GM21526 (cell line): Measurements from ENCODE around the gene CKB.

Source experiments
- ATAC-seq: cut with Tn5 transposase; IDR thresholded peaks from one replicate; pipeline ENCODE4 v1.9.1; 2021; ENCODE audit warnings: moderate library complexity; ENCODE audit not compliant: unreplicated experiment, low FRiP score

CKB gene

DNA sequence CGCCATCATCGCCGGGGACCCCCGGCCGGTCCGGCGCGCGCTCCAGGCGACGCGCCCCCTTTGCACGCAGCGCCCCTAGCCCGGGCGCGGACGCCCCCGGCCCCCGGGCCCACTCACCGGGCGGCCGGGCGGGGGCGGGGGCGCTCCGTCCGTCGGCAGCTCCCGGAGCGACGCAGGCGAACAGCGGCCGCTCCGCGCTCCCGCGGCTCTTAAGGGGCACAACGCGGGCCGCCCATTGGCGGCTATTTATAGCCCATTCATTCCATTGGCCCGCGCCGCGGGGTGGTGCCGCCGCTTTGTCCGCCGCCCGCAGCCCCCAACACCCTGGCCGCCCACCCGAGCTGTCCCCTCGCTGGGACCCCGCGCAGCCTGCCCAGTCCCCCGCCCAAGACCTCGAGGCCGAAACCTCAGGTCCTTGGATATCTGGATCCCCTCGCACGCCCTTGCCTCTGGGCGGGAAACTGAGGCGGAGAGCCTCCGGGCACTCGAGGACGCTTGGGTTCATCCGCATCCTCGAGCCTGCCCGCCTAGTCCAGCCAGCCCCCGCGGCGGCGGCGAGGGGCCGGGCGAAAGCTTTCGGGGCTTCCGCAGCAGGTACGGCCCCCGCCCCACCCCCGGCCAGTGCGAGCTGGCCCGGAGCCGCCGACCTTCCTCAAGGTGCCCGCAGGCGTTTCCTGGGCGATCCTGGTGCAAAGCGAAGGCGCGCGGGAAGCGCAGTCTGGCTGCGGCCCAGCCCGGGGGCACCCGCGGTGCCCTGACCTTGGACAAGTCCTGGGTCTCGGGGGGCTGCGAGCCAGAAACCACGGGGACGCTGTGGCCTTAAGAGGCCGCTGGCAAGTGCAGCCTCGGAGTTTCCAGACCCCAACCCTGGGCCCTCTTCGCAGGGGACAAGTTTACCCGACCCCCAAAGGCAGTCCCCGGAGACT is at the start of gene CKB:
Gene CKB, minus strand, starts transcription at position 182 of the 926 bp plus-strand sequence. CDS start 337 bp downstream, outside the sequence.
- no peak for ATAC-seq

DNA sequence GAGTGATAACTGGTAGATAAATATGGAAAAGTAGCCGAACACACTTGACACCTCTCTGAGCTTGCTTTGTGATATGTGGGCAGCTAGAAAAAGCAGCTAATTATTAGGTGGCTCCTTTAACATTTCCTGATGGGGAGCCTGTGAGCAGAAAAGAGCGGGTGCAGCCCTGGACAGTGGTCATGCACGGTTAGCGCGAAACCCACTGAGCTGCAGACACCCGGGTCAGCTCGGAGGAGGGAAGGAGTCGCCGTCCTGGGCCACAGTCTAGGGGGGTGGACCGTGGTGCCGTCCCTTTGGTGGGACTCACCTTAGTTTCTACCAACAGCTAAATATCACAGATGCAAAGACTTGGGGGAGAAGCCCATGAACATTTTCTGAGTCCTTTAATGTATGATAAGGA is 46.8 kb upstream of the CKB start:
- ATAC-seq, result no peak

DNA sequence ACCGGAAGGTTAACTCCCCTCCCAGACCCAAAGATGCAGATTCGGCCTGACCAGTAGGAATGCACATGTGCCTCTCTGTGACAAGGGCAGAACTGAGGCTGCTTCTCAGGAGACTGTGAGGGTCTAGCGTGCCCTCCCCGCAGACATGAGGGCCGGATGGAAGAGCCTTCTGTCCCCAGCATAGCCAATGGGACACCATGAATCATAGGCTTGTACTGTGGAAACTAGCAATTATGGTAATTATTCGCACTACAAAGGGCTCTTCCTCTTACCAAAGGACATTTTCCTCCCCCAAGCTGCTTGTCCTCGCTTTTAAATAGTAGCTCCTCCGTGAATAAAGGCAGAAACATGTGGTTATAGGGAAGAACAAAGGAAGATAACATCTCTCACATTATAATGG is 46.3 kb upstream of the CKB start:
- ATAC-seq, result no peak

DNA sequence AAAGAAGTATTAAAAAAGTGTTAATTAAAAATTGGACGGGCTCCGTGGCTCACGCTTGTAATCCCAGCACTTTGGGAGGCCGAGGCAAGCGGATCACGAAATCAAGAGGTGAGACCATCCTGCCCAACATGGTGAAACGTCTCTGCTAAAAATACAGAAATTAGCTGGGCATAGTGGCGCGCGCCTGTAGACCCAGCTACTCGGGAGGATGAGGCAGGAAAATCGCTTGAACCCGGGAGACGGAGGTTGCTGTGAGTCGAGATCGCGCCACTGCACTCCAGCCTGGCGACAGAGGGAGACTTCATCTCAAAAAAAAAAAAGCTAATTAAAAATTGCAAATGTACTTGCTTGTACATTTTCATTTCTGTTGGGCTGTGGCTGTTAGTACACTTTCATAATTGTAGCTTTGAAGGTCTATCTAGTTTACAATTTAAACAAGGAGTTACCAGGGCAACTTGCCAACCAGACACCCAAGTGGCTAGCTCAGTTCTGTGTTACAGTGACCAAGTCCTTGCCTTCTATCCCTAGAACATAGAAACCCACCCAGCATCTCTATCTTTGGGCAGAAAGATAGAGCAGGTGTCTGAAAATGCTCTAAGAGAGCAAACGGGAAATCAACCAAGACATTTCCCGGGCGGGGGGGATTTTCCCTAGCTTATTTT is 41.3 kb upstream of the CKB start:
- ATAC-seq, result no peak

DNA sequence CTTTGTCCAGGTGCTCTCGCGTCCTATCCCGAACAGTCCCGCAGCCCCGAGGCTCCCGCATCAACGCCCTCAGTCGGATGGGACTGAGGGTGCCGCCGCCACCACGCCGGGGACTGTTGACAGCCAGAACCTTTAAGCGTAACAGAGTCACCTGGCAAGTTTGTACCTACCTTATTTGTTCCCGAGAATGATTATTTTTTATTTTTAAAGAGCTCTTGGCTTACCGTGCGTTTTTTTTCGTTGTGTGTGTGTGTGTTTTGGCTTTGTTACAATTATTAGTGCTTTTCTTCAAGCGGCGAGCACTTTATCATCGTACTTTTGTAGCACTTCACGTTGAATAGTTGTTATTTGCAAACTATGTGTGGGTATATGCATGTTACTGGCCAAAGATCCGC is 40.6 kb upstream of the CKB start:
- no peak for ATAC-seq

DNA sequence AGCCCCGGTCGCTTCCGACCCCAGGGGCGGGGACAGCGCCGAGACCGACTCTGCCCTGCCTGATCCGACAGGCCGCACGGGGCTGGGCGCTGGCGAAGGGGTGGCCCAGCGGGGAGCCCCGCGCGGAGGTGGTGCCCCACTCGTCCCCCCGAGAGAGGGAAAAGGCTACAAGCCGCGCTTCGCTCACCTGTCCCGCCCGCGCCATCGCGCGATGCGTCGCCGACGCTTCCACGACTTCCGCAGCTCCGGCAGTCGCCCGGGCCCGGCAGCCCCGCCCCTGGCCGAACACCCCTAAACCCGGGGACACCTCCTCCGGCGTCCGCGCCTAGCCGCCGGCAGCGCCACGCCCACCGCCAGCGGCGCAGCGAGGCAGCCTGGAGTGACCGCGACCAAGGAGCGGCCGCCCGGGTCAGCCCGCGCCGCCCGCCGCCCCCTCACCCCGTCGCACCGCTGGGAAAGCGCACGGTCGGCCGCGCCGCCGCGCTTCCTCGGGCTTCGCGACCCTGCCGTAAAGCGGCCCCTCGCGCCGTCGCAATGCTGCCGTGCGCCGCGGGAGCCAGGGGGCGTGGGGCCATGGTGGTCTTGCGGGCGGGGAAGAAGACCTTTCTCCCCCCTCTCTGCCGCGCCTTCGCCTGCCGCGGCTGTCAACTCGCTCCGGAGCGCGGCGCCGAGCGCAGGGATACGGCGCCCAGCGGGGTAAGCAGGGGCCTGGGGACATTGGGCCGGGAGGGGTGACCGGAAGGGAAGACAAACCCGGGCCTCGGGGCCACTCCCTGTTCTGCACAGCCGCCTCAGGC is 40.0 kb upstream of the CKB start, which contains the start of the genes BAG5 and COA8:
Gene BAG5, minus strand, starts transcription at position 229 of the 797 bp plus-strand sequence. CDS start 1,493 bp downstream, outside the sequence.
Gene COA8, plus strand, starts transcription at position 532 of the 797 bp plus-strand sequence. Its CDS starts 42 bp downstream, at position 574.
- ATAC-seq, result peak; percentile 56

DNA sequence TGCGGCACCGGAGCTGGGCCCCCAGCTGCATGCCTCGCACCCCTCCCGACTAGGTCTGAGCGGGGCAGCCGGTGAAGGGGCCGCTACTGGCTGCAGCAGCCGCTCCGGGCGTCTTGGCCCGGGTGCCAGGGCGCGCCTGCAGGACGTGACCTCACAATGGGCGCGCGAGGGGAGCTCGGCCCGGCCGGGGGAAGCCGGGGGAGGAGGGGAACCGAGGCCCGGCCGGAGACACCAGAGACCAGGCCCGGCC is 39.5 kb upstream of the CKB start:
- peak; percentile 25 for ATAC-seq

DNA sequence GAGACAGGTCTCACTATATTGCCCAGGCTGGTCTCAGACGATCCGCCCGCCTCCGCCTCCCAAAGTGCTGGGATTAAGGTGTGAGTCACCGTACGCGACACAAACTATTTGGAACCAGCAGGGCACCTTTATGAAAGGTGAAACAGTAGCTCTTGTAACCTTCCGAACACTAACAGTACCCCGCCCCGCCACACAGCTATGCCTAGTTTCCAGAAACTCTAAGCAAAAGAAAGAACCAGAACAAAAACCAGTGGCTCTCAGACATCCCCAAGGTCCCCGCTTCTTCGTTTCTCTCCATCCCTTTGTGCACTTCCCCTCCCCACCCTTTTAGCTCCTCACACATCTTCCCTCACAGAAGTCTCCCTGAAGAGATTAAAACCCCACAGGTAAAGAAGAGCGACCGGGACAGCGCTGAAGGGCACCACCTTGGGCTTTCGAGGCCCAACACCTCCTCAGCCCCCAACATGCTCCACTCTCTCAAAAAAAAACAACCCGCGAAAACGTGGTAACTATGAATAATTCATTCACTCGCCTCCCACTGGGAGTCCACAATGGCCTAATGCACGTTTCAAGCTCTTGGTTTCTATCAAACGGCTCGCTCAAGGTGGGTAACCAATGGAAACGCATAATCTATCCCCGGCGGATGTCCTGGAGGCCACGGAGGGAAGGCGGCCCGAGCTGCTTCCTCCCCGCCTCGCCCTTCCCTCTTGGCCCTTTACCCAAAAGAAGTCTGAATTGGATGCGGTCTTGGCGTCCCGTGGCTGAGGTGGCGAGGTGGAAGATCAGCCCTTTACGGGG is 39.0 kb upstream of the CKB start:
- ATAC-seq, result peak; percentile 10

DNA sequence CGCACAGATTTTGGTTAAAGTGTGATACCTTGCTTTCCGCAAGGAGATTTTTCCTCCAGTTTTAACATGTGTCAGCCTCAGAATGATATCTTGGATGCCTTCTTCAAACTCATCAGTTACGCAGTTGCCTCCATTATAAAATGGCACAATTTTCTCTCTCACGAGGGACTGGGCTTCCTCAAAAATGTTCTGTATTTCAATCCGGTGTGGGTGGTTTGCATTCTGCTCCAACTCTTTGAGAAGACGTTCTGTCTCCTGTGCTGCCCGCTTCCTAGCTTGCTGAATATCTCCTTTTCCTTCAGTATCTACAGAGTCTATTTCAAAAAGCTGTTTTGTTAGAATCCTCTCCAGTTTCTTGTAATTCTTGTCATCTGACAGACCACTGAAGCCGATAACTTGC is 38.1 kb upstream of the CKB start:
- no peak for ATAC-seq

DNA sequence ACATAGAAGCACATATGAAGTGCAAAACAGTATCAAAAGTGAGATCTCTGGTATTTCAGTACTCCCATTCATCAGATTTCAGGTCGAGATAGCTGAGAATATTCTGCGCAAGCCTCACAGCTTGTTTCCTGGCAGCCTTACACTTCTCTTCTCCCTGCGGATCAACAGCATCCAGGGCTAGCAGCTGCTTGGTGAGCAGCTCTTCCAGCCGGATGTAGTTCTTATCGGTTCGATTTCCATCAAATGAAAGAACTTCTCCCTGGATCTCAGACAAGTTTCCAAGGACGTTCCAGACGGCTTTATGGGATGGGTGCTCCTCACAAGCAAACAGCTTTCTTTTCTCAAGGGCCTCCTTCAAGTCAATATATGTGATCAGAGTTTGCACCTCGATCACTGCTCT is 37.1 kb upstream of the CKB start:
- ATAC-seq, result no peak

DNA sequence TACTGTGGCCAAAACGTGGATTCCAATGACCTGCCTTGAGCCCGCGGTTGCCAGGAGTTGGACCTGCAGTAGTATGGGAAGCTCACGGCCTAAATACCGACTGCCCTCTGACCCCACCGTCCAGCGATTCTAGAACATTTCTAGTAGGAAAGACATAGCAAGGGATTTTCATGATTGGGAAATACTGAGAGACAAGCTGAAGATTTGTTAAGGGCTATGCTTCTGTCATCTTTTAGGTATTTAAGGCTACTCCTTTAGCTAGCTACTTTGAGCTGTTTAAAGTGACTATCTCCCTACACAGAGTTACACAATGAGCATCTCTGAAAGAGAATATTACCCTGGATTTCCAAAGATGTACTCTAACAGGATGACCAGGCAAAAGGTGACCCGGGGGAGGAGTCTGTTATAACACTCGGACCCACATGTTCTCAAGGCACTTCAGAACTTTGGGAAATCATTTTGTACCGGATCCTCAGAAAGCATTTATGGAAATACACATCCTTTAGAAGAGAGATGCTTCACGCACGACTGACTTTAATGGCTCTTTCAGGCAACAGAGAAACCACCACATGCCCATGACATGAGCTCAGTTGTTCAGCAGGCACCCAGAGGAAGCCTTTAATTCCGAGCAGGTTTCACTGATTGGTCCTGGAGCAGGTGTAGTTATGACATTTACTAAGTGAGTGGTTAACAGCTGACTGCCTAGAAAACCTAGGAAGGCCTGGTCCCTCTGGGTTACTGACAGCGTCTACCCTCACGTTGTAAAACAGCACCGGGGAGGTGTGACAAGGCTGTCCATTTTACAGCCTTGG is 35.6 kb upstream of the CKB start:
- no peak for ATAC-seq

DNA sequence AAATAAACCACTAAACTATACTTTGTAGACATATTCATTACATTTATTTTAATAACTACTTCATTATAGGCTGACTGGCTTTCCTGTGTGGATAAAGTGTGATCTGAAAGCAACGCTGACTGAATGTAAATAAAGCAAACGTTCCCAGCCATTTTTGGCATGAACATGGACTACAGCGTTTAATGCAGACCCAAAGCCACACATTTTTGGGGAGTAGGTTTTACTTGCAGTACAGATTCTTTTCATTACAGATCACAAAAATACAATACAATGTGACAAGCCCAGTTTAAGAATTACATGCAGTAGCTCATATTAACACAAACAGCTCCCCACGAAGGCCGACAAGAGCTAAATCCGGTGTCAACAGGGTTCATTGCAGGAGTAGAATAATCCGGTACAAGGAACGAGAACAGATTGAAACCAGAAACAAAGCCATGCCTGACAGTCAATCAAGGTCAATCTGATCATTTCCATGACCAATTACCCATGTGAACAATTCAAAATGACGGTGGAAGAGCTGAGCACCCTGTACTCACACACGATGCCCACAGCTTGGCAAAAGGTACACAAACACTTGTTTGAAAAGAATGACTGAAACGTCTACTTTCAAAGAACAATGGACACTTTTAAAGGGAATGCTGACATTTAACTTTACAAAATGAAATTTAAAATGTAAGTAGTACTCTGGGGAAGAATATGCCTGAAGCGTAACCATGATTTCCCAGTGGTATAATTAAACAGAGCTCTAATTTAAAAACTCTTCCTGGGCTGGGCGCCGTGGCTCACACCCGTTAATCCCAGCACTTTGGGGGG is 34.5 kb upstream of the CKB start:
- ATAC-seq, result no peak

DNA sequence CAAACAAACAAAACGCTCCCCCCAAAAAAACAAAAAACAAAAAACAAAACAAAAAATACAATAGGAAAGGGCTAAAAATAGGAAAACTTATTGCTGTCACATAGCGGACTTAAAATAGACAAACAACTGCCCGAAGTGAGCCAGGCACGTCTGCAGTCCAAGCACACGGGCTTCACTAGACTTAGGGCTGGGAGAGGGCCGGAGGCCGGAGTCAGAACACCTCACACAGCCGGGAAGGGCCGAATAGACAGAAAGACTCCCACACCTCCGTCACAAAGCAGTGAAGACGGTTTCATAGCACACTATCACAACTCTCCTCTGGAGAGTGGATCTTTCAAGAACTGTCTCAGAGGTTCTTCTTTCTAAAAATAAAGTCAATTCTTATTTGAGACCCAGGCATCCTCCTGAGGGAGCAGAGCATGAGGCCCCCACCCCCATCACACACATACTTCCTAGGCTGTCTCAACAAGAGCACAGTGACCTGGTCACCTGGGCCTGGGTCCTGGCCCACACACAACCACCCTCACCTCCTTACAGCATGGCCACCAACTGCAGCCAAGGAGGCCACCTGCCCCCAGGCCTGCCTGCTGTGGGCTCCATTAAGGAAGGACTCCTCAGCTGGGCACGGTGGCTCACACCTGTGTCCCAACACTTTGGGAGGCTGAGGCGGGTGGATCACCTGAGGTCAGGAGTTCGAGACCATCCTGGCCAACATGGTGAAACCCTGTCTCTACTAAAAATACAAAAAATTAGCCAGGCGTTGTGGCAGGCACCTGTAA is 33.1 kb upstream of the CKB start:
- no peak for ATAC-seq

DNA sequence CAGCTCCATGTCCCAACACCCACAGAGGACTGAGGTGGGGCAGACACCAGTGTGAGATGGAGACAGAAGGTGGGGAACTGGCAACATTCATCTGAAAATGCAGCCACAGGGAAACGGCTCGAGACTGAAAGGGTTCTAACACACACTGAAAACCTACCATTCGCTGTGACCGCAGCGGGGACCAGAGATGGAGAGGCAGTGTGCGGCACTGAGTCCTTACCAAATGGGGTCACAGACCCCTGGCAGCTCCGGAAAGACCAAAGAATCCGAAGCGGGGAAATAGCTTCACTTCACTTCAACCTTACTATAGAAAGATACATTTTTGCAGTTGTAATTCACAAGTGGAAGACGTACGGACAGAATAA is 30.2 kb upstream of the CKB start:
- no peak for ATAC-seq

DNA sequence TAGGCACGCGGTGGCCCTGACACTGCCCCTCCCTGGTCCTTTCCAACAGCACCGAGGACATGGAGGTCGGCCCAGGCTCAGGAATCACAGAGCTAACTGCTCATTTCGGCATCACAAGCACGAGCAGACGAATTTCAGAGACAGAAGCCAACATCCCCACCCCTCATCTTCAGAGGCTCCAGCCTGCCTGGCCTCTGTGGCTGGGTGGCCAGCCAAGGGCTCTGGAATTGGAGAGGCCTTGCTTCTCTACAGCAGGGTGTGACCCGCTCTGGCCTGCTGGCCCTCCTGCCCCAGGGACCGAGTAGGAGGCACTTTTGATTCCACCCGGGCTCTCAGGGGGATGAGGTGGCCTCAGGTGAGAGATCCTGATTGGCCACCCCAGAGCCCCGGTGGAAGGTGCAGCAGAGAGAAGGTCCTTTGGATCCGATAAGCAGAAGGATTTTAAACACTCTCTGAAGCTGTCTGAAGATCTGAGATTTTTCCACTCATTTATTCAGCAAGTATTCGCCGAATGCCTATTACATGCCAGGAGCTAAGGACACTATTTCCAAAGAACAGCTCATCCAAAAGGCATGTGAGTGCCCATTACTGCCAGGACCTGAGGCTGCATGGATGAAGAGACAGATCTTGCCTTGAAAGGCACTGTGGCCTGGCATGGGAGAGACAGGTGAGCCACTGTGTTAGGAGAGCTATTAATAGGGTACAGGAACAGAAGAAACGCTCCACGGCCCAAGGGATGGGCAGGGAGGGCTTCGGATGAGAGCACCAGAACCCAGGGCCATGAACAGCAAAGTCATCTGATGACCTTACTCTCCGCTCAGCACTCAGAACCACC is 29.6 kb upstream of the CKB start:
- ATAC-seq, result no peak

DNA sequence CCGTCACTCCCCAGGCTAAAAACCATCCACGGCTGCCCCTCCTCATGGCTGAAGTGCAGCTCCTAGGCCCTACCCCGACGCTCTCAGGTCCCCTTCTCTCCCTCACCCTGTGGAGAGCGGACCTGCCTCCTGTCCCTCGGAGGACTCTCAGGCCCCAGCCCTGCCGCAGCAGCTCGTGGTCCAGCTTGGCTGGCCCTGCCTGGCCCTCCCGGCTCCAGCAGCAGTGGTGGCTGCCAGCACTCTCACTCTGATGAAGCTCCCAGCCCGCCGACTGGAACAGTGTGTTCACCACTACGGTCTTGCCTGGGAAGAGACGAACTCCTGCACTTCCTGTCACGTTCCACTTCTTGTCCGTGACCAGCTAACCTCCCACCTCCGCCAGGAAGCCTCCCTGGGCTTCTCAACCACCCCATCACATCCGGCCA is 28.7 kb upstream of the CKB start:
- ATAC-seq, result no peak
